GM18498 (cell line): ENCODE results near the gene PLXNA2.

ENCODE experiments used
- ATAC-seq: cut with Tn5 transposase; IDR thresholded peaks from one replicate; pipeline ENCODE4 v1.9.1; 2021; ENCODE audit warnings: mild to moderate bottlenecking, moderate library complexity; ENCODE audit not compliant: unreplicated experiment

The PLXNA2 gene

GRCh38 chr1:207984831-207985572 lies 259.2 kb downstream of the PLXNA2 start:
- ATAC-seq = no peak

GRCh38 chr1:207983044-207983635 lies 261.0 kb downstream of the PLXNA2 start:
- ATAC-seq = no peak

- no peak for ATAC-seq
Measured at GRCh38 chr1:207981976-207982375, 262.2 kb downstream of the PLXNA2 start.

- ATAC-seq = no peak
Measured at GRCh38 chr1:207978441-207978840, 265.7 kb downstream of the PLXNA2 start.

GRCh38 chr1:207977876-207978275 lies 266.3 kb downstream of the PLXNA2 start:
- no peak for ATAC-seq

GRCh38 chr1:207973898-207974568 lies 270.2 kb downstream of the PLXNA2 start:
- no peak for ATAC-seq

GRCh38 chr1:207972337-207972736 lies 271.8 kb downstream of the PLXNA2 start:
- ATAC-seq = no peak
